PFSK-1 (cell line): ENCODE results near the gene ANAPC13.

ENCODE experiments used
- FOXP2 ChIP-seq: optimal IDR thresholded peaks from 2 replicates; pipeline ENCODE3; 2011; ENCODE audit warnings: borderline replicate concordance, control low read depth, inconsistent platforms; ENCODE audit not compliant: insufficient read depth; ENCODE audit errors: extremely low read length, extremely low read depth
- POLR2AphosphoS5 ChIP-seq: IDR thresholded peaks from 2 replicates; pipeline ENCODE4 v1.6.1; 2012; ENCODE audit warnings: low read depth, mild to moderate bottlenecking, control low read depth, low read length, moderate library complexity
- REST ChIP-seq, 2 experiments: IDR thresholded peaks; 2 replicates each; pipeline versions ENCODE4 v1.6.1 to v1.8.0; 2011 to 2012; ENCODE audit warnings: low read depth in 2 of 2, low read length in 2 of 2, control low read depth in 1 of 2, inconsistent platforms in 1 of 2, mild to moderate bottlenecking in 1 of 2, moderate library complexity in 1 of 2; ENCODE audit not compliant: insufficient read depth in 1 of 2
- SIN3A ChIP-seq: IDR thresholded peaks from 2 replicates; pipeline ENCODE4 v1.6.1; 2012; ENCODE audit warnings: mild to moderate bottlenecking, low read length, moderate library complexity, borderline replicate concordance; ENCODE audit not compliant: insufficient read depth
- TAF1 ChIP-seq: IDR thresholded peaks from 2 replicates; pipeline ENCODE4 v1.6.1; 2012; ENCODE audit warnings: low read length, control low read depth, borderline replicate concordance; ENCODE audit not compliant: insufficient read depth

GRCh38 chr3:134472831-134473230, 13.0 kb downstream of the ANAPC13 start:
- TF ChIP-seq REST (IDR thresholded peaks at IDR 0.05; ENCODE audit: insufficient read depth in 1 of 2, low read depth in 2 of 2, low read length in 2 of 2) (no peak), POLR2AphosphoS5 (no peak), SIN3A (no peak), FOXP2 (no peak), TAF1 (no peak)
